Measurements from ENCODE around the gene PLK5. TPM values are rescaled to one million over a fixed set of nuclear protein-coding genes. Genes with fewer than 3 reads are reported as not detected.

PLK5 gene
- total RNA-seq, 1 experiment from 2014 or later: not detected

DNA sequence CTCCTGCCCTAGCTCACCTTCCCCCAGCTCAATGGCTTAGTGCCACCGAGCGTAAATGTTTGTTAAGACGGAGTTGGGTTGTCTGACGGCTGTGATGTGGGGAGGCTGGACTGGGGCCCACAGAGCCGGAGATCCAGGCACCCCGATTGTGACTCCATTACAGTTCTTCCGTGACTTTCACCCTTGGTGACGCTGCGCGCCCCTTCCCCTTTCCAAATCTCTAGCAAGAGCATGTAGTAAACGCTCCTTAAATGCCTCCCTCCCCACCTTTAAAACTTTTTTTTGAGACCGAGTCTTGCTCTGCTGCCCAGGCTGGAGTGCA, 32.1 kb upstream of the PLK5 start:
- no peak overlapping the region for H3K27ac ChIP-seq (ENCODE audit: low read depth, low read length, poor library complexity, severe bottlenecking)
- no peak for TF ChIP-seq EZH2 (IDR thresholded peaks at IDR 0.05; ENCODE audit: borderline replicate concordance, low read depth, low read length, poor library complexity, severe bottlenecking)
- TF ChIP-seq, protein P1, sequence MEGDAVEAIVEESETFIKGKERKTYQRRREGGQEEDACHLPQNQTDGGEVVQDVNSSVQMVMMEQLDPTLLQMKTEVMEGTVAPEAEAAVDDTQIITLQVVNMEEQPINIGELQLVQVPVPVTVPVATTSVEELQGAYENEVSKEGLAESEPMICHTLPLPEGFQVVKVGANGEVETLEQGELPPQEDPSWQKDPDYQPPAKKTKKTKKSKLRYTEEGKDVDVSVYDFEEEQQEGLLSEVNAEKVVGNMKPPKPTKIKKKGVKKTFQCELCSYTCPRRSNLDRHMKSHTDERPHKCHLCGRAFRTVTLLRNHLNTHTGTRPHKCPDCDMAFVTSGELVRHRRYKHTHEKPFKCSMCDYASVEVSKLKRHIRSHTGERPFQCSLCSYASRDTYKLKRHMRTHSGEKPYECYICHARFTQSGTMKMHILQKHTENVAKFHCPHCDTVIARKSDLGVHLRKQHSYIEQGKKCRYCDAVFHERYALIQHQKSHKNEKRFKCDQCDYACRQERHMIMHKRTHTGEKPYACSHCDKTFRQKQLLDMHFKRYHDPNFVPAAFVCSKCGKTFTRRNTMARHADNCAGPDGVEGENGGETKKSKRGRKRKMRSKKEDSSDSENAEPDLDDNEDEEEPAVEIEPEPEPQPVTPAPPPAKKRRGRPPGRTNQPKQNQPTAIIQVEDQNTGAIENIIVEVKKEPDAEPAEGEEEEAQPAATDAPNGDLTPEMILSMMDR (conservative IDR thresholded peaks at IDR 0.05; ENCODE audit: low read depth, low read length): no peak
- ChIA-PET POLR2A (ENCODE audit: low non-redundant PET) (no interaction called here), CTCF (no interaction called here)
- DNase-seq (ENCODE audit: low spot score): no peak
- intact Hi-C loops (cut with micrococcal nuclease; ENCODE audit: unreplicated experiment): no loop called here
- no peaks in the 10 kb centered on the region for H3K9me3 ChIP-seq (ENCODE audit: low read depth, low read length, poor library complexity, severe bottlenecking)
- H3K4me3 ChIP-seq (ENCODE audit: low read depth, low read length, poor library complexity, severe bottlenecking): peak overlapping the region; percentile 48
- H3K27me3 ChIP-seq (replicated peaks; ENCODE audit: insufficient read depth, low read depth, low read length, poor library complexity): no peaks in the 10 kb centered on the region
- H3K4me1 ChIP-seq (ENCODE audit: insufficient read depth, low read length, poor library complexity, severe bottlenecking): peaks cover 11% of the 10 kb centered on the region
- no TSS peak for BruUV-seq (replicated peaks)
- H3K36me3 ChIP-seq (ENCODE audit: insufficient read depth, low read length, poor library complexity, severe bottlenecking): no peaks in the 10 kb centered on the region

GRCh38 chr19:1492474-1493006, 31.3 kb upstream of the PLK5 start:
- no TSS peak for BruUV-seq (replicated peaks)
- H3K27me3 ChIP-seq (replicated peaks; ENCODE audit: insufficient read depth, low read depth, low read length, poor library complexity): no peaks in the 10 kb centered on the region
- DNase-seq (ENCODE audit: low spot score): no peak
- no peak overlapping the region for H3K27ac ChIP-seq (ENCODE audit: low read depth, low read length, poor library complexity, severe bottlenecking)
- CTCF ChIA-PET: no interaction called here
- H3K36me3 ChIP-seq (ENCODE audit: insufficient read depth, low read length, poor library complexity, severe bottlenecking): no peaks in the 10 kb centered on the region
- TF ChIP-seq EZH2 (IDR thresholded peaks at IDR 0.05; ENCODE audit: borderline replicate concordance, low read depth, low read length, poor library complexity, severe bottlenecking): no peak
- TF ChIP-seq, protein P1 (conservative IDR thresholded peaks at IDR 0.05; ENCODE audit: low read depth, low read length): no peak
- no peak overlapping the region for H3K4me3 ChIP-seq (ENCODE audit: low read depth, low read length, poor library complexity, severe bottlenecking)
- H3K9me3 ChIP-seq (ENCODE audit: low read depth, low read length, poor library complexity, severe bottlenecking): no peaks in the 10 kb centered on the region
- H3K4me1 ChIP-seq (ENCODE audit: insufficient read depth, low read length, poor library complexity, severe bottlenecking): peaks cover 11% of the 10 kb centered on the region
- POLR2A ChIA-PET (ENCODE audit: low non-redundant PET): no interaction called here
- intact Hi-C loops (cut with micrococcal nuclease; ENCODE audit: unreplicated experiment): no loop called here

DNA sequence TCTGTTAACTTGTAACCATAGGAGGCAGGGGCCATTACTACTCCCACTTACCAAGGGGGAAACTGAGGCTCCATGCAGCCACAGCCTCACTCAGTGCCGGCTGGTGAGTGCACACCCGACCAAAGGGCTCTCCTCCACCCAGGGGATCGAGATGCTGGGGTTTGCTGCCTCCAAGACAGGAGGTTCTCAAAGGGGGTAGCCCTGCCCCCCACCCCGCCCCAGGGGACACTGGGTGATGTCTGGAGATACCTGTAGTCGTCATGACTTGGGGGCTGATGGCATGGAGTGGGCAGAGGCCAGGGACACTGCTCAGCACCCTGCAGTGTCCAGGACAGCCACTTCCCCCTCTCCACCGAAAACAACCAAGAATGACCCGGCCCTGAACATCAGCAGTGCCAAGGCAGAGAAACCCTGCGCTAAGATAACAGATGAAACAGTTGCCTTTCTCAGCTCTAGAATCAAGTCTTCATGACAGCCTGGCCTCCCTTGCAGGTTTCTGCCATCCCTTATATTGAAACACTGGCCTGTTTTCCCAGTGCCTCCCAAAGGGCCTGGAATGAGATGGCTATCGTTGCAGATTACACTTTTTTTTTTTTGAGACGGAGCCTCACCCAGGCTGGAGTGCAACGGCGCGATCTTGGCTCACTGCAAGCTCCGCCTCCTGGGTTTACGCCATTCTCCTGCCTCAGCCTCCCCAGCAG, 29.6 kb upstream of the PLK5 start:
- CTCF ChIA-PET: no interaction called here

More for the DNA sequence above, 29.6 kb upstream of the PLK5 start:
- H3K36me3 ChIP-seq (ENCODE audit: insufficient read depth, low read length, poor library complexity, severe bottlenecking): no peaks in the 10 kb centered on the region
- H3K9me3 ChIP-seq (ENCODE audit: low read depth, low read length, poor library complexity, severe bottlenecking): no peaks in the 10 kb centered on the region
- POLR2A ChIA-PET (ENCODE audit: low non-redundant PET): no interaction called here
- no peaks in the 10 kb centered on the region for H3K27me3 ChIP-seq (replicated peaks; ENCODE audit: insufficient read depth, low read depth, low read length, poor library complexity)
- no peak overlapping the region for H3K27ac ChIP-seq (ENCODE audit: low read depth, low read length, poor library complexity, severe bottlenecking)
- no peak for TF ChIP-seq EZH2 (IDR thresholded peaks at IDR 0.05; ENCODE audit: borderline replicate concordance, low read depth, low read length, poor library complexity, severe bottlenecking)
- TF ChIP-seq, protein P1 (conservative IDR thresholded peaks at IDR 0.05; ENCODE audit: low read depth, low read length): no peak
- no peak overlapping the region for H3K4me3 ChIP-seq (ENCODE audit: low read depth, low read length, poor library complexity, severe bottlenecking)
- peaks cover 11% of the 10 kb centered on the region for H3K4me1 ChIP-seq (ENCODE audit: insufficient read depth, low read length, poor library complexity, severe bottlenecking)
- no peak for DNase-seq (ENCODE audit: low spot score)
- BruUV-seq (replicated peaks): no TSS peak
- intact Hi-C loops (cut with micrococcal nuclease; ENCODE audit: unreplicated experiment): no loop called here

Data from A673 (cell line).